Sigmoid colon (tissue), 7 donors: ENCODE measurements around the gene WFDC10B. TPM values are rescaled to one million over a fixed set of nuclear protein-coding genes. Genes with fewer than 3 reads are reported as not detected.
"Not testable (repeated sequence)": the region's sequence is repeated elsewhere in the genome, so short reads cannot be mapped to it uniquely, and the experiment has no call there.

Experiments
- DNase-seq: peaks from one replicate; pipeline ENCODE4 v3.0.0-alpha.2; 2019
- H3K27ac ChIP-seq, 4 donors: fragments of 200-600 bp; sonication (generic); one replicate each; pipeline ENCODE4 v1.5.1; 2016 to 2019; ENCODE audit warnings: mild to moderate bottlenecking in 1 of 4
- H3K27me3 ChIP-seq, 3 donors: fragments of 200-600 bp; sonication (generic); one replicate each; pipeline ENCODE4 v1.5.1; 2019; ENCODE audit warnings: mild to moderate bottlenecking in 1 of 3
- H3K36me3 ChIP-seq, 4 donors: fragments of 200-600 bp; sonication (generic); one replicate each; pipeline ENCODE4 v1.5.1; 2016 to 2019
- H3K4me1 ChIP-seq, 4 donors: fragments of 200-600 bp; sonication (generic); one replicate each; pipeline ENCODE4 v1.5.1; 2017 to 2019
- H3K4me3 ChIP-seq, 4 donors: fragments of 200-600 bp; sonication (generic); one replicate each; pipeline ENCODE4 v1.5.1; 2017 to 2019; ENCODE audit warnings: mild to moderate bottlenecking in 2 of 4, moderate library complexity in 1 of 4
- H3K9me3 ChIP-seq, 4 donors: fragments of 200-600 bp in 3 of 4; sonication (generic) in 3 of 4; one replicate each; pipeline versions ENCODE4 v1.5.1 to v1.6.1; 2013 to 2019
- CTCF ChIP-seq, 4 experiments: fragments of 450-650 bp in 3 of 4; fragments of 200-600 bp in 1 of 4; IDR thresholded peaks; one replicate each; pipeline ENCODE4 v1.5.1; 2016 to 2019; ENCODE audit warnings: antibody characterized with exemption in 4 of 4, mild to moderate bottlenecking in 3 of 4, moderate library complexity in 2 of 4
- EP300 ChIP-seq, 4 donors: sonication (generic); formaldehyde crosslinking; IDR thresholded peaks; one replicate each; pipeline ENCODE4 v1.6.1; 2017; ENCODE audit warnings: antibody characterized with exemption in 4 of 4
- POLR2A ChIP-seq, 2 donors: fragments of 450-650 bp; IDR thresholded peaks; one replicate each; pipeline ENCODE4 v1.6.1; 2016; ENCODE audit warnings: antibody characterized with exemption in 2 of 2, mild to moderate bottlenecking in 2 of 2, moderate library complexity in 2 of 2
- POLR2AphosphoS5 ChIP-seq, 4 donors: sonication (generic); formaldehyde crosslinking; IDR thresholded peaks; one replicate each; pipeline ENCODE4 v1.6.1; 2017; ENCODE audit warnings: antibody characterized with exemption in 4 of 4
- WGBS, 2 donors: extraction: QIAGEN DNeasy Blood & Tissue Kit; methylation state at CpG; one replicate each; pipeline ENCODE4 v1.1.7; 2013; 5-methylcytosine and 5-hydroxymethylcytosine counted together
- intact Hi-C: fragments of 100-400 bp; cut with DNase I; formaldehyde crosslinking; loops from one replicate; pipeline ENCODE4 v1.15.1; 2023
- polyA plus RNA-seq, 3 donors: library from polyadenylated mRNA; stranded (reverse); fragments of 200-250 nt; gene quantifications; one replicate each; pipeline ENCODE4 v1.2.3, GENCODE V29; 2013
- total RNA-seq, 4 donors: library from RNA; depleted of rRNA; stranded (reverse); fragments of >200 nt; gene quantifications; one replicate each; pipeline ENCODE4 v1.1.0, GENCODE V29; 2016
- donor health status: healthy with polysubstance abuse.
- donor health status: Bipolar disorder and iron deficiency.
- donor health status: healthy.

WFDC10B gene
- total and polyA plus RNA-seq, 7 donors, result 0.52 TPM; not detected in 6

DNA sequence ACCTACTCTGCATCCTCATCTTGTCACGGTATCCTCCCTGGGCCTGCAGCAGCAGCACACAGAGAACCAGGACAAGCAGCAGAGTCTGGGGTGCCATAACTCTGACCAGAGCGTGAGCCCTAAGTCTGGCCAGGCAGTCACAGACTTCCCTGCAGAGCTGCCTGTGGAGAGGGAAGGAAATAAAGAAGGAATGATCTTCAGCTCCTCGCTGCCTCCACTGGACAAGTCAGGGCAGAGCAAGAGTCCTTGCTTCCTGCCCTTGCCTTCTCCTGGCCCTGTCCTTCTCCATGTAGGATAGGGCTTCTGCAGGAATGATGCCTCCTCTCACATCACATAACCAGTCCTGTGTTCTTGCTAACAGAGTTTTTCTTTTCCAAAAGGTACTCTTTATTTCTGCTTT is 18.9 kb downstream of the WFDC10B start:
- DNase-seq, result no peak
- Histone ChIP-seq H3K36me3 (no peaks in the 10 kb centered on the region), H3K27me3 (no peaks in the 10 kb centered on the region), H3K4me3 (no peak overlapping the region), H3K4me1 (no peaks in the 10 kb centered on the region), H3K9me3 (peaks cover 0 to under 1% (median 0%) of the 10 kb centered on the region in 4 donors), H3K27ac (no peak overlapping the region)
- TF ChIP-seq POLR2A (IDR thresholded peaks at IDR 0.05) (no peak), CTCF (IDR thresholded peaks at IDR 0.05) (no peak), POLR2AphosphoS5 (IDR thresholded peaks at IDR 0.05) (no peak), EP300 (IDR thresholded peaks at IDR 0.05) (no peak)
- intact Hi-C loops, result no loop called here
- WGBS, 2 donors, result 59 to 61% methylated on average over 3 of the region's 3 CpGs

- no peak for DNase-seq
- intact Hi-C loops, result no loop called here
- H3K4me3 ChIP-seq, result no peak overlapping the region
- H3K36me3 ChIP-seq, result no peaks in the 10 kb centered on the region
- H3K27ac ChIP-seq, result no peak overlapping the region
- no peaks in the 10 kb centered on the region for H3K4me1 ChIP-seq
- no peaks in the 10 kb centered on the region for H3K27me3 ChIP-seq
- TF ChIP-seq EP300 (IDR thresholded peaks at IDR 0.05) (no peak), CTCF (IDR thresholded peaks at IDR 0.05) (no peak), POLR2A (IDR thresholded peaks at IDR 0.05) (no peak), POLR2AphosphoS5 (IDR thresholded peaks at IDR 0.05) (no peak)
- peaks cover 4 to 23% (median 15%) of the 10 kb centered on the region in 4 donors for H3K9me3 ChIP-seq
Measured at GRCh38 chr20:45679650-45680049, 25.2 kb downstream of the WFDC10B start.

GRCh38 chr20:45672765-45673164 is 32.1 kb downstream of the WFDC10B start:
- DNase-seq, result no peak
- no peaks in the 10 kb centered on the region for H3K27me3 ChIP-seq
- intact Hi-C loops, result no loop called here
- no peak overlapping the region for H3K4me3 ChIP-seq
- TF ChIP-seq EP300 (IDR thresholded peaks at IDR 0.05), result no peak
- TF ChIP-seq CTCF (IDR thresholded peaks at IDR 0.05), result no peak
- TF ChIP-seq POLR2A (IDR thresholded peaks at IDR 0.05), result no peak
- no peak for TF ChIP-seq POLR2AphosphoS5 (IDR thresholded peaks at IDR 0.05)
- H3K36me3 ChIP-seq, result no peaks in the 10 kb centered on the region
- no peak overlapping the region for H3K27ac ChIP-seq
- H3K4me1 ChIP-seq, result no peaks in the 10 kb centered on the region
- H3K9me3 ChIP-seq, result no peaks in the 10 kb centered on the region

DNA sequence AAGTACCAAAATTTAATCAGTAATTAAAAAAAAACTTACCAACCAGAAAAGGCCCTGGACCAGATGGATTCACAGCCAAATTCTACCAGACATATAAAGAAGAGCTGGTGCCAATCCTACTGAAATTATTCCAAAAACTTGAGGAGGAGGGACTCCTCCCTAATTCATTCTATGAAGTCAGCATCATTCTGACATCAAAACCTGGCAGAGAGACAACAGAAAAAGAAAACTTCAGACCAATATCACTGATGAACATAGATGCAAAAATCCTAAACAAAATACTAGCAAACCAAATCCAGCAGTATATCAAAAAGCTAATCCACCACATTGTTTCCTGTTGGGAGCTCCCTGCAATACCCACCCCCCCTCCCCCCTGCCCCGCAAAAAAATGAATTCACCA is 34.7 kb downstream of the WFDC10B start, which contains the start of gene WFDC11:
Gene WFDC11, minus strand, starts transcription at position 101 of the 400 bp plus-strand sequence. CDS start 19,639 bp downstream, outside the sequence.
- no peak within 1 kb of the TSS for H3K27ac ChIP-seq
- H3K36me3 ChIP-seq, result no peaks in the 10 kb centered on the region
- intact Hi-C loops, result no loop called here
- no peak within 1 kb of the TSS for H3K4me3 ChIP-seq
- 88 to 91% methylated on average over 1 of the region's 1 CpG for WGBS, 2 donors
- H3K4me1 ChIP-seq, result no peaks in the 10 kb centered on the region
- TF ChIP-seq CTCF (IDR thresholded peaks at IDR 0.05), result no peak
- no peak for TF ChIP-seq POLR2AphosphoS5 (IDR thresholded peaks at IDR 0.05)
- TF ChIP-seq EP300 (IDR thresholded peaks at IDR 0.05), result no peak
- no peak for DNase-seq
- no peaks in the 10 kb centered on the region for H3K9me3 ChIP-seq
- no peaks in the 10 kb centered on the region for H3K27me3 ChIP-seq

GRCh38 chr20:45657038-45657437 is 47.8 kb downstream of the WFDC10B start:
- H3K27me3 ChIP-seq, H3K27ac ChIP-seq, H3K9me3 ChIP-seq, H3K4me3 ChIP-seq, DNase-seq, intact Hi-C loops, H3K36me3 ChIP-seq, H3K4me1 ChIP-seq: not testable (repeated sequence)
- 63 to 88% methylated on average over 3 of the region's 3 CpGs for WGBS, 2 donors

GRCh38 chr20:45651726-45652125 is 53.1 kb downstream of the WFDC10B start:
- H3K4me1 ChIP-seq, DNase-seq, intact Hi-C loops, H3K36me3 ChIP-seq, H3K27me3 ChIP-seq, H3K9me3 ChIP-seq, H3K4me3 ChIP-seq, H3K27ac ChIP-seq: not testable (repeated sequence)
- WGBS, 2 donors, result 59 to 79% methylated on average over 7 of the region's 7 CpGs
